Measurements from ENCODE around the gene ZSCAN18.

DNA sequence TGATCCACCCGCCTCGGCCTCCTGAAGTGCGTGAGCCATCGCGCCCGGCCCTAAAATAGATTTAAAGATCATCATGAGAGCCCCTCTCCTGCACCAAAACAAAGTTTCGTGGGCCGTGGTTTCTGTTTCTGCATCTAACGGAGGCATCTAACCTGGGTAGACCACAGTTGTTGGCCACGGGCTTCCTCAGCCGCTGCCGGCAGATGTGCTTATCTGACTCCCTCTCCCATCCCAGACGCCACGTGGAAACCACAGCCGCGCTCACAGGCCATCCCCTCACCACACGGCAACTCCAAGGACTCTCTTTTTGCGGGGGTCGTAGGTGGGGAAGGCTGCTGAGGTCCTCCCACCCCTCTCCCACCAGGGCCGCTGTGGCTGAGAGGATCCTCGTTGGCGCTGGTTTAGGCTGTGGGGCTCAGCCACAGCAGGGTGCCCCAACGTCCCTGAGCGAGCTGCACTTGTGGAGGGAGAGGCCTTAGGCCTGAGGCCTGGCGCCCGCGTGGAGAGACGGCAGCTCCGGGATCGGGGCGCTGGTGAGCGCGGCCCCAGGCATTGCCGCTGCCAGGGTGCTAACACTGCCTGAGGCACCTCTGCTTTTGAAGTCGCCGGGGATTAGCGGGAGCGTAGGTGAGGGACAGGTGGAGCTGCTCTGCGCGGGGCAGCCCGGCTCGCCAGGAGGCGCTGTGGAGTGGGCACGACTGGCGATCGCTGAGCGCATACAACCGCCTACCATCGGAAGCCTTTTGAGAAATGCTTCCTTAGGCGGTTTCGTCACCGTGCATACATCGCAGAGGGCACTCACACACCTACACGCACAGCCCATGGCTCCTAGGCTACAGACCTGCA, 55.3 kb downstream of the ZSCAN18 start:
- TF ChIP-seq CTCF (IDR thresholded peaks at IDR 0.05): no peak
- TF ChIP-seq POLR2AphosphoS5 (IDR thresholded peaks at IDR 0.05): no peak
- TF ChIP-seq POLR2A (IDR thresholded peaks at IDR 0.05): no peak
